Central memory CD8-positive, alpha-beta T cell (primary cell): ENCODE measurements around the gene CCL4.
A peak's percentile ranks its signal among the peaks of the same experiment; 100 is the strongest.
"Not testable (repeated sequence)": the region's sequence is repeated elsewhere in the genome, so short reads cannot be mapped to it uniquely, and the experiment has no call there.

Experiments
- ATAC-seq: fragments of 150-1000 bp; cut with Tn5 transposase; replicated peaks from 2 replicates; pipeline ENCODE4 v1.10.0; 2022; ENCODE audit warnings: mild to moderate bottlenecking, moderate FRiP score, moderate number of reproducible peaks; ENCODE audit not compliant: poor library complexity, severe bottlenecking; ENCODE audit errors: extremely low read depth
- DNase-seq, 2 donors: peaks; one replicate each; pipeline ENCODE4 v3.0.0; 2021; ENCODE audit warnings: low spot score in 2 of 2
- H3K27ac Mint-ChIP-seq: one replicate; pipeline ENCODE4 v1.8.0; 2022; ENCODE audit warnings: low read depth, mild to moderate bottlenecking, moderate library complexity, mixed read lengths
- H3K27me3 Mint-ChIP-seq: one replicate; pipeline ENCODE4 v1.8.0; 2022; ENCODE audit warnings: mixed read lengths
- H3K36me3 Mint-ChIP-seq: one replicate; pipeline ENCODE4 v1.8.0; 2022; ENCODE audit warnings: mild to moderate bottlenecking, moderate library complexity, mixed read lengths; ENCODE audit not compliant: insufficient read depth
- H3K4me1 Mint-ChIP-seq: one replicate; pipeline ENCODE4 v1.8.0; 2022; ENCODE audit warnings: mixed read lengths
- H3K4me3 Mint-ChIP-seq: one replicate; pipeline ENCODE4 v1.8.0; 2022; ENCODE audit warnings: mild to moderate bottlenecking, moderate library complexity, mixed read lengths
- H3K9me3 Mint-ChIP-seq: one replicate; pipeline ENCODE4 v1.8.0; 2022; ENCODE audit warnings: mixed read lengths

Gene CCL4

DNA sequence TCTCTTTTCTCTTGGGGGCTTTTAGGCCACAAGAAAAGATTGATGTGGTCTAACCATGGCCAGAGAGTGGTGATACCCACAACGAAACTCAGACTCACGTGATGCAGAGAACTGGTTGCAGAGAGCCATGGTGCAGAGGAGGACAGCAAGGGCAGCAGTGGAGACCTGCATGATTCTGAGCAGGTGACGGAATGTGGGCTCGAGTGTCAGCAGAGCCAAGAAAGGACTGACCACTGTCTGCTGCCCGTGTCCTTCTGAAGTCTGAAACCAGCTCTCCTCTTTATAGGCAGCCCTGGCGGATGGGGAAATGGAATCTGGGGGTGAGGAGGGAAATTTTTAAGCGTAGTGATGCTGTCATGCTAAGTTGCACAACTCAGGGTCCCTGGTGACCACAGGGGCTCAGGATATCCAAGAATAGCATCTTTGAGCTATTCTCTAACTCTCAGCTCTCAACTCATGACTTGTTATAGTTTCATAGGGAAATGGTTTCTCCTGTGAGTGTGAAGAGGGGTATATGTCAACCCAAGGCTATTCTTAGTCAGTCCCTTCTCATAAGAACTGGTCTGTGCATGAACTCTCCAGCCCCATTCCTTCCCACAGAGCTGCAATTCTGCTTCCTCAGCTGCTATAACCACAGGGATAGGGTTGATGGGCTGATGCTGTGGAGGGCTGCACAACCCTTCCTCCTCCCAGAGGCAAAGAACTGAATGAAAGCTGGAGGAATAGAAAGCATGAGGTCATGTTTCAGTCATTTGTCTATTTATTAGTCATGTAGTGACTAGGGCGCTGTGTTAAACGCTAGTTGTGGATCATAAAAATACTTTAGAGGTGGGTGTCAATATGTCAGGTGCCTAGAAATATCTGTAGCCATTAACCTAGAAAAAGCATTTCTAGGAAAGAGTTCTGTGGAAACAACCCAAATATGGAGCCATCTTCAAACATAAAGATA lies 13.5 kb upstream of the CCL4 start, which contains the start of gene CCL3:
TSS of gene CCL3 (minus strand) at position 256 of the 949 bp plus-strand sequence. CDS start at position 171, 85 bp downstream.
- DNase-seq = no peak
- peak within 1 kb of the TSS; percentile 91 for H3K27ac Mint-ChIP-seq
- H3K9me3 Mint-ChIP-seq = no peaks in the 10 kb centered on the region
- H3K4me3 Mint-ChIP-seq = peak within 1 kb of the TSS; percentile 75
- H3K27me3 Mint-ChIP-seq = no peaks in the 10 kb centered on the region
- peaks cover 16% of the 10 kb centered on the region for H3K36me3 Mint-ChIP-seq
- peak; percentile 44 for ATAC-seq
- H3K4me1 Mint-ChIP-seq = peaks cover 74% of the 10 kb centered on the region

- peaks cover 76% of the 10 kb centered on the region for H3K4me1 Mint-ChIP-seq
- H3K9me3 Mint-ChIP-seq = no peaks in the 10 kb centered on the region
- no peak for ATAC-seq
- peaks cover 9% of the 10 kb centered on the region for H3K36me3 Mint-ChIP-seq
- no peak for DNase-seq
- H3K27ac Mint-ChIP-seq = peak overlapping the region; percentile 29
- H3K4me3 Mint-ChIP-seq = no peak overlapping the region
- H3K27me3 Mint-ChIP-seq = no peaks in the 10 kb centered on the region
Measured at GRCh38 chr17:36092230-36092629, 11.4 kb upstream of the CCL4 start.

- H3K36me3 Mint-ChIP-seq, H3K4me3 Mint-ChIP-seq, DNase-seq, ATAC-seq, H3K27me3 Mint-ChIP-seq, H3K9me3 Mint-ChIP-seq: not testable (repeated sequence)
- peaks cover 76% of the 10 kb centered on the region for H3K4me1 Mint-ChIP-seq
- H3K27ac Mint-ChIP-seq = peak overlapping the region; percentile 29
Measured at GRCh38 chr17:36092715-36093114, 10.9 kb upstream of the CCL4 start.

DNA sequence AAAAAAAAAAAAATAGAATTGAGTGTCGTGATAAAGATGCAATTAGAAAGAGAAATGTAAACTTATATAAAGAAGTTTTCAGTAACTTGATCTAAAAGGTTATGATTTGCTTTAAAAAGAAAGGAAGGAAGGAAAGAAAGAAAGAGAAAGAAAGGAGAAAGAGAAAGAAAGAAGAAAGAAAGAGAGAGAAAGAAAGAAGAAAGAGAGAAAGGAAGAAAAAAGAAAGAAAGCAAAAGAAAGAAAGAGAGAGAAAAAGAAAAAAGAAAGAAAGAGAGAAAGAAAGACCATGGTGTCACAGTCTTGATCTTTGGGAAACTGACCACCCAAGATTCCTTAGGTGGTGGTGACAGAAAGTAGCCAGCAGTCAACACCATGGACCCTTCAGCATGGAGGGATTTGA lies 9.4 kb upstream of the CCL4 start:
- H3K27me3 Mint-ChIP-seq = no peaks in the 10 kb centered on the region
- H3K27ac Mint-ChIP-seq = peak overlapping the region; percentile 88
- ATAC-seq = no peak
- peaks cover 6% of the 10 kb centered on the region for H3K36me3 Mint-ChIP-seq
- no peaks in the 10 kb centered on the region for H3K9me3 Mint-ChIP-seq
- DNase-seq = no peak
- peak overlapping the region; percentile 19 for H3K4me3 Mint-ChIP-seq
- H3K4me1 Mint-ChIP-seq = peaks cover 76% of the 10 kb centered on the region

- H3K4me3 Mint-ChIP-seq = no peak overlapping the region
- H3K9me3 Mint-ChIP-seq = no peaks in the 10 kb centered on the region
- H3K36me3 Mint-ChIP-seq = peaks cover 5% of the 10 kb centered on the region
- H3K27me3 Mint-ChIP-seq = no peaks in the 10 kb centered on the region
- DNase-seq = no peak
- H3K27ac Mint-ChIP-seq = peak overlapping the region; percentile 88
- ATAC-seq = no peak
- peaks cover 75% of the 10 kb centered on the region for H3K4me1 Mint-ChIP-seq
Measured at GRCh38 chr17:36094746-36095145, 8.9 kb upstream of the CCL4 start.

DNA sequence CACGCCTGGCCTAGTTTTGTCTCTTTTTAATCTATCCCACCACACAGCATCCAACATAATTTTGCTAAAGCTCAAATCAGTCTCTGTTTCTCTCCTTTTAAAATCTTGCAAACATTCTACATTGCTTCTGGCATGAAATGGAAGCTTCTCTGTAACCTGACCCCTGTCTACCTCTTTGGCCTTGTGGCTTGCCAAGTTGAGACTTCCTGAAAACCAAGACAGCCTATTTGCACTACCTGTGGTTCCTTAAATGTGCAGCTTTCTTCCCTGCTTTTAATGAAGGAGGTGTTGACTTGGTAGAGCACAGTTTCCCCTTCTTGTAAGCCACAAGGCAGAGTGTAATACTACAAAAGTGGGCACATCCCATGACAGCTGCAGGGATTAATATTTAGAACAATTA lies 7.6 kb upstream of the CCL4 start:
- no peak for ATAC-seq
- Mint-ChIP-seq H3K4me3 (peak overlapping the region; percentile 45), H3K9me3 (no peaks in the 10 kb centered on the region), H3K36me3 (peaks cover 1% of the 10 kb centered on the region), H3K27ac (peak overlapping the region; percentile 88), H3K27me3 (no peaks in the 10 kb centered on the region), H3K4me1 (peaks cover 74% of the 10 kb centered on the region)
- DNase-seq = no peak

DNA sequence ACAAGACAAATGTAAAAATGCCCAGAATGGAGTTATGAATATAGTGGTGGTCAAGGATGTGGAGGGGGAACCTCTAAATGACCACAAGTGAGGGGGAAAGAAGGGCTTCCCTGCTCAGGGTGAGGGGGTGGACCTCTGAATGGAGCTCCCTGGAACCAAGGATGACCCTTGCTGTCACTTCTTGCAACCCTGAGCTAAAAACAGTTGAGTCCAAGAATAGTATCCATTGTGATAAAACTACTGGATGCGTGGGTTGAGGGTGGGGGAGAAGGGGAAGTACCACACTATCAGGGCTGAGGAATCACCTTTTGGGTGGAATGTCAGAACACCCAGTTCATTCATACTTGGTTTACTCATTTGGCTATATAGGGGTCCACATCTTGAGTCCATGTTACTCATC lies 4.6 kb upstream of the CCL4 start:
- H3K4me3 Mint-ChIP-seq, H3K27me3 Mint-ChIP-seq, H3K36me3 Mint-ChIP-seq, ATAC-seq, H3K9me3 Mint-ChIP-seq, H3K27ac Mint-ChIP-seq, DNase-seq: not testable (repeated sequence)
- peaks cover 68% of the 10 kb centered on the region for H3K4me1 Mint-ChIP-seq

- peak; percentile 21 for ATAC-seq
- Mint-ChIP-seq H3K4me1 (peaks cover 78% of the 10 kb centered on the region), H3K27ac (peak overlapping the region; percentile 97), H3K4me3 (peak overlapping the region; percentile 90), H3K36me3 (peaks cover 29% of the 10 kb centered on the region)
- H3K27me3 Mint-ChIP-seq, DNase-seq, H3K9me3 Mint-ChIP-seq: not testable (repeated sequence)
Measured at GRCh38 chr17:36104246-36104645, 619 bp downstream of the CCL4 start.

DNA sequence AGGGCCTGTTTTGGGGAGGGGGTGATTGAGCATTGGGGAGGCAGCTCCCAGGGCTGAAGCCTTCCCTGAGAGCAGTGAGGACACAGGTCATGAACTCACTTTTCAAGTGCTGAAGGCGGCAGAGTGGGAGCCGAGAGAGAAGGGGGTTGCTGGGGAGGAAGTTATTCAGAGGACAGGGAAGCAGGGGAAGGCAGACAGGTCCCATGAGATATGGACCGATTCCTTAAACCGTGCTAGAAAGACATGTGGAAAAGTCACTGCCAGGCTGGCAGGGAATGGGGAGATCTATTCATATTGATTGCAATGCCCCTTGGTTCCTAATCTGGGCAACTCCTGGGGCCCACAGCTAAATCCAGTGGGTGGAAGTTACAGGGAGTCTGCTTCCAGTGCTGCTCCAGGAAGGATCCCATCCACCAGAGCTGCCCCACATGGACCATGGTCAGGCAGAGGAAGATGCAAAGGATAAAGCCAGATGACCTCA lies 1.1 kb downstream of the CCL4 start:
- ATAC-seq = no peak
- peak overlapping the region; percentile 90 for H3K4me3 Mint-ChIP-seq
- no peaks in the 10 kb centered on the region for H3K27me3 Mint-ChIP-seq
- peaks cover 74% of the 10 kb centered on the region for H3K4me1 Mint-ChIP-seq
- no peak for DNase-seq
- H3K9me3 Mint-ChIP-seq = no peaks in the 10 kb centered on the region
- peaks cover 29% of the 10 kb centered on the region for H3K36me3 Mint-ChIP-seq
- peak overlapping the region; percentile 97 for H3K27ac Mint-ChIP-seq

DNA sequence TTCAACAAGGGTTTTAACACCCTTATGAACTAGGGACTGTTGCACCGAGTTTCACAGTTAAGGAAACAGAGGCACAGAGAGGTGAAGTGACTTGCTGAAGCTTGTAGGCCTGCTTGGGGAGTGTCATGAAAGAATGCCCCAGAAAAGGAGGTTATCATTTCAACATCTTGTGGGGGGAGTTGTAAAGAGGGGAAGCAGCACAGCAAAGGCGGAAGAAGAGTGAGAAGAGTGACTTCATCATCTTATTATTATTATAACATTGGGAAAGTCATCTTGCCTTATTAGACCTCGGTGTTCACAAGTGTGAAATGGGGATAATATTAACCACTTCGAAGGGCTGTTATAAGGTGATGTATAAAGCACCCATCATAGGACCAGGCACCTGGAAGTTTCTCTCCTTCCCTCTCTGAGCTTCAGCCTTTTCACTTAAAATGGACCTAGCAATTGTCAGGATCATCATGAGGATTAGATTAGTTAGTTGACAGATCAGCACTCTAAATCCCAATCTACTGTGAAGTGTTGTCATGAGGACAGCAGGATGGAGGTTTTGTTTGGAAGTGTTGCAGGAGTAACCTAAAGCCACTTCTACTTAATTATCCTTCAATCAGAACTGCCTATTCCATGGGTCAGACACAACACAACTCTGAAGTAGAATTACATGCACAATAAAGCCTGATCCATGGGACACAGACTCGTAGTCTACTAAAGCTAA lies 2.3 kb downstream of the CCL4 start:
- Mint-ChIP-seq H3K27me3 (no peaks in the 10 kb centered on the region), H3K4me1 (peaks cover 76% of the 10 kb centered on the region), H3K9me3 (no peaks in the 10 kb centered on the region), H3K27ac (peak overlapping the region; percentile 97), H3K36me3 (peaks cover 29% of the 10 kb centered on the region), H3K4me3 (peak overlapping the region; percentile 90)
- ATAC-seq = no peak
- no peak for DNase-seq

DNA sequence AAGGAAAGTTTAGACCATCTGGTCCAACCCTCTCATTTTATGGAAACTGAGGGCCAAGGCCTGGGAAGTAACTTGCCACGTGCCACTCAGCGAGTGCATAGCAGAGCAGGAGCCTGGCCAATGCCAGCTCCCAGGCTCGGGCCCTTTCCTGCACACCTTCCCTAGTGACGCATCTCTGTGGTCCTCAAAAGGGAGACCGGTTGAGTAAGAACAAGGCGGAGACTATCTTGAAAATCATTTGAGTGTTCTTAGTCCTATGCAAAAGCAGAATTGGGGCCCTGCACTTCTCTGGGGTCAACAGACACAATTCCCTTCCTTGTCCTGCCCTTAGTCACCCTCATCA lies 2.8 kb downstream of the CCL4 start:
- peak overlapping the region; percentile 90 for H3K4me3 Mint-ChIP-seq
- ATAC-seq = no peak
- peaks cover 29% of the 10 kb centered on the region for H3K36me3 Mint-ChIP-seq
- H3K9me3 Mint-ChIP-seq = no peaks in the 10 kb centered on the region
- H3K4me1 Mint-ChIP-seq = peaks cover 81% of the 10 kb centered on the region
- peak overlapping the region; percentile 97 for H3K27ac Mint-ChIP-seq
- H3K27me3 Mint-ChIP-seq = no peaks in the 10 kb centered on the region
- no peak for DNase-seq

- Mint-ChIP-seq H3K4me1 (peaks cover 87% of the 10 kb centered on the region), H3K27ac (peak overlapping the region; percentile 90), H3K4me3 (peak overlapping the region; percentile 90), H3K9me3 (peaks cover 3% of the 10 kb centered on the region), H3K36me3 (peaks cover 29% of the 10 kb centered on the region), H3K27me3 (no peaks in the 10 kb centered on the region)
- DNase-seq (peak in 1 of 2 donors; percentile 49), ATAC-seq (peak; percentile 53)
Measured at GRCh38 chr17:36107660-36108059, 4.0 kb downstream of the CCL4 start.
